ENCODE data around the gene PANK1. TPM values are rescaled to one million over a fixed set of nuclear protein-coding genes. Genes with fewer than 3 reads are reported as not detected.

Gene PANK1
- total RNA-seq, 1 experiment from 2014 or later: 8.1 TPM

DNA sequence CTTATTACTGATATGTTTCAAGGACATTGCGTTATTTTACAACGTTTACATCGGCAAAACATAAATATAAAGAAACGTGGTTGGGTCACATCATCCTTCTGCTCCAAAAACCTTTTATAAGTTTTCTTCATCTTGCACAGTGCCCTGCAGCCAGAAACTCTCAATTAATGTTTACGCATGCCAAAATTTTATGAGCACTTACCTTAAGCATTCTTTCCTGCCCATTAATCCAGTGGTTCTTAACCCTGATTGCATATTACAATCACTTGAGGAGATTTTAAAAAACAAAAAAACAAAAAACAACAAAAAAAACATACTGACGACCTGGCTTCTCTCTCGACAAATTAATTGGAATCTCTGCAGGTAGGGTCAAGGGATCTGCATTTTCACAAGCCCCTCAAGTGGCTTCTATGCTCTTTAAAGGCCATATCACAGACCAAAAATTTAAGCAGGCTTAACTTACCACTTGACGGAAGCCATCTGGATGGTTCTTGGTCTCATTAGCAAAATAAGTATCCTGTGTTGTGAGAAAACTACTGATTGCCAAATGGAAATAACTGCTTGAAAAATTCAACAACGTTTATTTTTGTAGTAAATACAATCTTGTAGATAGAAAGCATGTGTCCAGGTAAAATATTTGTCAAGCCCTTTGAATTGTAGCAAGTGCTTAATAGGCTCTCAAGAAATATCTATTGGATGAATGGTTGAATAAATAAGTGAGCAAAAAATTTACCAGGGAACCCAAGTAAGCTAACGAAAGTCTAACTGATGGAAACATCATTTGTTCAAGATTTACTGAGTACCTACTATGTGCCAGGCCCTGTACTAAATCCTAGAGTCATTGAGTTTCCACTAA lies 78.7 kb downstream of the PANK1 start:
- POLR2A ChIA-PET (ENCODE audit: unreplicated experiment): no interaction called here

GRCh38 chr10:89565180-89565579 lies 79.9 kb downstream of the PANK1 start:
- H3K36me3 ChIP-seq (ENCODE audit: low read depth): no peaks in the 10 kb centered on the region
- H3K27ac ChIP-seq: no peak overlapping the region
- no peak for DNase-seq
- no peak for TF ChIP-seq EZH2 (IDR thresholded peaks at IDR 0.05; ENCODE audit: low read depth)
- TF ChIP-seq, protein P1, sequence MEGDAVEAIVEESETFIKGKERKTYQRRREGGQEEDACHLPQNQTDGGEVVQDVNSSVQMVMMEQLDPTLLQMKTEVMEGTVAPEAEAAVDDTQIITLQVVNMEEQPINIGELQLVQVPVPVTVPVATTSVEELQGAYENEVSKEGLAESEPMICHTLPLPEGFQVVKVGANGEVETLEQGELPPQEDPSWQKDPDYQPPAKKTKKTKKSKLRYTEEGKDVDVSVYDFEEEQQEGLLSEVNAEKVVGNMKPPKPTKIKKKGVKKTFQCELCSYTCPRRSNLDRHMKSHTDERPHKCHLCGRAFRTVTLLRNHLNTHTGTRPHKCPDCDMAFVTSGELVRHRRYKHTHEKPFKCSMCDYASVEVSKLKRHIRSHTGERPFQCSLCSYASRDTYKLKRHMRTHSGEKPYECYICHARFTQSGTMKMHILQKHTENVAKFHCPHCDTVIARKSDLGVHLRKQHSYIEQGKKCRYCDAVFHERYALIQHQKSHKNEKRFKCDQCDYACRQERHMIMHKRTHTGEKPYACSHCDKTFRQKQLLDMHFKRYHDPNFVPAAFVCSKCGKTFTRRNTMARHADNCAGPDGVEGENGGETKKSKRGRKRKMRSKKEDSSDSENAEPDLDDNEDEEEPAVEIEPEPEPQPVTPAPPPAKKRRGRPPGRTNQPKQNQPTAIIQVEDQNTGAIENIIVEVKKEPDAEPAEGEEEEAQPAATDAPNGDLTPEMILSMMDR (conservative IDR thresholded peaks at IDR 0.05): no peak
- no peaks in the 10 kb centered on the region for H3K27me3 ChIP-seq (ENCODE audit: insufficient read depth, low read depth)
- no peaks in the 10 kb centered on the region for H3K79me2 ChIP-seq (ENCODE audit: low read depth)
- no TSS peak for BruUV-seq (replicated peaks)
- no peaks in the 10 kb centered on the region for H4K20me1 ChIP-seq (ENCODE audit: insufficient read depth)
- no peaks in the 10 kb centered on the region for H3K9me3 ChIP-seq (ENCODE audit: insufficient read depth, low read depth)
- no peak overlapping the region for H3K4me2 ChIP-seq
- H3K4me3 ChIP-seq: no peak overlapping the region
- no peaks in the 10 kb centered on the region for H3K4me1 ChIP-seq (replicated peaks; ENCODE audit: insufficient read depth)
- no peaks in the 10 kb centered on the region for H3F3A ChIP-seq (ENCODE audit: insufficient read depth, low read depth)
- H2AFZ ChIP-seq: no peak overlapping the region
- ChIA-PET CTCF (interaction anchor here (0.9 to 1.1 kb wide), 2 partner anchors 99 to 133 kb away, joined by 3 to 4 read pairs; no protein-coding TSS in a partner anchor), POLR2A (ENCODE audit: unreplicated experiment) (interaction anchor here (0.5 kb wide), 1 partner anchor 119 kb away, joined by 8 read pairs; no protein-coding TSS in a partner anchor)
- intact Hi-C loops (cut with micrococcal nuclease; ENCODE audit: unreplicated experiment): loop anchor here (10.0 kb wide), 1 partner anchor 1300 kb away; no protein-coding TSS in a partner anchor
- no peaks in the 10 kb centered on the region for H3K9me2 ChIP-seq (ENCODE audit: insufficient read depth)

More for the DNA sequence above, 78.7 kb downstream of the PANK1 start:
- H4K20me1 ChIP-seq (ENCODE audit: insufficient read depth): no peaks in the 10 kb centered on the region
- H3K9me3 ChIP-seq (ENCODE audit: insufficient read depth, low read depth): no peaks in the 10 kb centered on the region
- BruUV-seq (replicated peaks): no TSS peak
- no peaks in the 10 kb centered on the region for H3K27me3 ChIP-seq (ENCODE audit: insufficient read depth, low read depth)
- H3K27ac ChIP-seq: no peak overlapping the region
- no peak for DNase-seq
- no peak overlapping the region for H3K4me3 ChIP-seq
- CTCF ChIA-PET: no interaction called here
- no peaks in the 10 kb centered on the region for H3K4me1 ChIP-seq (replicated peaks; ENCODE audit: insufficient read depth)
- H3K79me2 ChIP-seq (ENCODE audit: low read depth): no peaks in the 10 kb centered on the region
- intact Hi-C loops (cut with micrococcal nuclease; ENCODE audit: unreplicated experiment): loop anchor here (10.0 kb wide), 1 partner anchor 1298 kb away; no protein-coding TSS in a partner anchor
- no peaks in the 10 kb centered on the region for H3K36me3 ChIP-seq (ENCODE audit: low read depth)
- TF ChIP-seq, protein P1 (conservative IDR thresholded peaks at IDR 0.05): no peak
- TF ChIP-seq EZH2 (IDR thresholded peaks at IDR 0.05; ENCODE audit: low read depth): no peak
- H2AFZ ChIP-seq: no peak overlapping the region
- no peaks in the 10 kb centered on the region for H3K9me2 ChIP-seq (ENCODE audit: insufficient read depth)
- no peak overlapping the region for H3K4me2 ChIP-seq
- H3F3A ChIP-seq (ENCODE audit: insufficient read depth, low read depth): no peaks in the 10 kb centered on the region

DNA sequence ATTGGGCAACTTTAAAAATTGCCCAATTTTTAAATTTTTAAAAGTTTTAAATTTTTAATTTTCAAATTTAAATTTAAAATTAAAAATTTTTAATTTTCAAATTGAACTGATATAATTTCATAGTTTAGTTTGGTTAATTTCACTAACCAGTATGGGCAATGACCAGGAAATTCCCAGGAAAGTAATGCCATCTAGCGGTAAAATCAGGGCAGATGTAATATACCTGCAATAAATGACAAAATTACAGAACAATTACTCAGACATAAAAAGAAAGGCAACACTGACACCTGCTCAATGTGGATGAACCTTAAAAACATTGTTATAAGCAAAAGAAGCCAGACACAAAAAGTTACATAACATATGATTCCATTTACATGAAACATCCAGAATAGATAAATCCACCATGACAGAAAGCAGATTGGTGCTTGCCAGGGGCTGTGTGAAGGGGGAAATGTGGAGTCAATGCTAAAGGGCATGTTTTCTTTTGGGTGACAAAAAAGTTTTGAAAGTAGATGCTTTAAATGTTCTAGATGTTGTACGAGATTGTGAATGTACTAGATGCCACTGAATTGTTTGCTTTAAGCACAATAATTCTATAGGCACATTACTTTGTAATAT lies 81.1 kb downstream of the PANK1 start:
- Histone ChIP-seq H3K9me2 (ENCODE audit: insufficient read depth) (no peaks in the 10 kb centered on the region), H3K4me3 (no peak overlapping the region), H3K9me3 (ENCODE audit: insufficient read depth, low read depth) (no peaks in the 10 kb centered on the region), H2AFZ (no peak overlapping the region), H3K79me2 (ENCODE audit: low read depth) (no peaks in the 10 kb centered on the region), H3F3A (ENCODE audit: insufficient read depth, low read depth) (no peaks in the 10 kb centered on the region), H3K27ac (no peak overlapping the region), H3K4me2 (no peak overlapping the region), H4K20me1 (ENCODE audit: insufficient read depth) (no peaks in the 10 kb centered on the region), H3K4me1 (replicated peaks; ENCODE audit: insufficient read depth) (no peaks in the 10 kb centered on the region), H3K36me3 (ENCODE audit: low read depth) (no peaks in the 10 kb centered on the region), H3K27me3 (ENCODE audit: insufficient read depth, low read depth) (no peaks in the 10 kb centered on the region)
- no peak for TF ChIP-seq EZH2 (IDR thresholded peaks at IDR 0.05; ENCODE audit: low read depth)
- TF ChIP-seq, protein P1 (conservative IDR thresholded peaks at IDR 0.05): peak; percentile 69
- ChIA-PET CTCF (interaction anchor here (0.6 kb wide), 1 partner anchor 771 kb away, joined by 3 read pairs; no protein-coding TSS in a partner anchor), POLR2A (ENCODE audit: unreplicated experiment) (no interaction called here)
- no TSS peak for BruUV-seq (replicated peaks)
- peak in 1 of 2 experiments; percentile 42 for DNase-seq
- intact Hi-C loops (cut with micrococcal nuclease; ENCODE audit: unreplicated experiment): loop anchor here (1.0 to 10.0 kb wide), 5 partner anchors 98 to 1301 kb away; partner anchors contain the start of gene KIF20B

Measured in PC-9 (cell line).